HG02678 (cell line): ENCODE measurements around the gene TMPRSS11E.
"Not testable (repeated sequence)": the region's sequence is repeated elsewhere in the genome, so short reads cannot be mapped to it uniquely, and the experiment has no call there.

ENCODE experiments used
- ATAC-seq: cut with Tn5 transposase; IDR thresholded peaks from one replicate; pipeline ENCODE4 v1.9.1; 2021; ENCODE audit warnings: mild to moderate bottlenecking, moderate library complexity; ENCODE audit not compliant: unreplicated experiment

The TMPRSS11E gene

GRCh38 chr4:68461790-68462189 is 14.5 kb downstream of the TMPRSS11E start:
- ATAC-seq = no peak

GRCh38 chr4:68462691-68463090 is 15.4 kb downstream of the TMPRSS11E start:
- no peak for ATAC-seq

GRCh38 chr4:68463796-68464195 is 16.5 kb downstream of the TMPRSS11E start:
- ATAC-seq = no peak

- ATAC-seq = no peak
Measured at GRCh38 chr4:68465058-68465457, 17.8 kb downstream of the TMPRSS11E start.

- no peak for ATAC-seq
Measured at GRCh38 chr4:68466185-68466584, 18.9 kb downstream of the TMPRSS11E start.

GRCh38 chr4:68466751-68467150 is 19.5 kb downstream of the TMPRSS11E start:
- ATAC-seq = no peak

GRCh38 chr4:68469482-68469881 is 22.2 kb downstream of the TMPRSS11E start:
- peak; percentile 76 for ATAC-seq

GRCh38 chr4:68476191-68476590 is 28.9 kb downstream of the TMPRSS11E start:
- no peak for ATAC-seq

- ATAC-seq = no peak
Measured at GRCh38 chr4:68489338-68489737, 42.1 kb downstream of the TMPRSS11E start.

- no peak for ATAC-seq
Measured at GRCh38 chr4:68490826-68491457, 43.7 kb downstream of the TMPRSS11E start.

GRCh38 chr4:68494688-68495087 is 47.4 kb downstream of the TMPRSS11E start:
- ATAC-seq = peak; percentile 37

GRCh38 chr4:68498413-68499007 is 51.2 kb downstream of the TMPRSS11E start:
- ATAC-seq = peak; percentile 88

GRCh38 chr4:68499021-68499420 is 51.8 kb downstream of the TMPRSS11E start:
- no peak for ATAC-seq

- ATAC-seq = not testable (repeated sequence)
Measured at GRCh38 chr4:68503462-68503861, 56.2 kb downstream of the TMPRSS11E start.

GRCh38 chr4:68504836-68505235 is 57.6 kb downstream of the TMPRSS11E start:
- ATAC-seq = not testable (repeated sequence)

- not testable (repeated sequence) for ATAC-seq
Measured at GRCh38 chr4:68505452-68505851, 58.2 kb downstream of the TMPRSS11E start.

GRCh38 chr4:68518889-68519288 is 71.6 kb downstream of the TMPRSS11E start:
- ATAC-seq = no peak

GRCh38 chr4:68520985-68521384 is 73.7 kb downstream of the TMPRSS11E start:
- no peak for ATAC-seq

- ATAC-seq = not testable (repeated sequence)
Measured at GRCh38 chr4:68522232-68522631, 75.0 kb downstream of the TMPRSS11E start.

GRCh38 chr4:68535974-68536373 is 88.7 kb downstream of the TMPRSS11E start:
- no peak for ATAC-seq

GRCh38 chr4:68536375-68536774 is 89.1 kb downstream of the TMPRSS11E start:
- ATAC-seq = no peak

GRCh38 chr4:68542742-68543141 is 95.5 kb downstream of the TMPRSS11E start:
- ATAC-seq = not testable (repeated sequence)
